Liver (tissue), 9 donors: ENCODE measurements around the gene ZNF615. TPM values are rescaled to one million over a fixed set of nuclear protein-coding genes. Genes with fewer than 3 reads are reported as not detected.

Source experiments
- DNase-seq: peaks from one replicate; pipeline ENCODE4 v3.0.0-alpha.2; 2017; ENCODE audit warnings: low spot score
- H3K27ac ChIP-seq, 2 donors: one replicate each; pipeline ENCODE4 v1.7.0; 2013; ENCODE audit warnings: inconsistent platforms in 2 of 2, low read length in 2 of 2, control low read depth in 1 of 2, low read depth in 1 of 2, mild to moderate bottlenecking in 1 of 2
- H3K27me3 ChIP-seq, 4 donors: one replicate each; pipeline versions ENCODE4 v1.6.1 to v1.7.0; 2013; ENCODE audit warnings: low read length in 3 of 4, inconsistent platforms in 1 of 4, mild to moderate bottlenecking in 1 of 4, moderate library complexity in 1 of 4; ENCODE audit not compliant: control insufficient read depth in 4 of 4, insufficient read depth in 4 of 4
- H3K36me3 ChIP-seq, 4 donors: one replicate each; pipeline versions ENCODE4 v1.6.1 to v1.7.0; 2013; ENCODE audit warnings: low read length in 3 of 4, mild to moderate bottlenecking in 3 of 4, low read depth in 1 of 4, moderate library complexity in 1 of 4; ENCODE audit not compliant: control insufficient read depth in 4 of 4, insufficient read depth in 3 of 4
- H3K4me1 ChIP-seq, 4 donors: one replicate each; pipeline versions ENCODE4 v1.6.1 to v1.7.0; 2013; ENCODE audit warnings: low read length in 3 of 4, mild to moderate bottlenecking in 3 of 4, moderate library complexity in 1 of 4; ENCODE audit not compliant: control insufficient read depth in 4 of 4, insufficient read depth in 4 of 4
- H3K4me3 ChIP-seq, 3 donors: one replicate each; pipeline versions ENCODE4 v1.6.1 to v1.7.0; 2013; ENCODE audit warnings: low read length in 3 of 3, control low read depth in 1 of 3, low read depth in 1 of 3, mild to moderate bottlenecking in 1 of 3
- H3K9ac ChIP-seq, 2 donors: one replicate each; pipeline ENCODE4 v1.7.0; 2013; ENCODE audit warnings: low read length in 2 of 2, mild to moderate bottlenecking in 2 of 2, moderate library complexity in 2 of 2, control low read depth in 1 of 2, low read depth in 1 of 2
- H3K9me3 ChIP-seq, 4 donors: one replicate each; pipeline versions ENCODE4 v1.6.1 to v1.7.0; 2013; ENCODE audit warnings: low read length in 3 of 4; ENCODE audit not compliant: control insufficient read depth in 4 of 4
- EGR1 ChIP-seq, 2 donors: IDR thresholded peaks; 2 replicates each; pipeline ENCODE4 v1.6.1; 2016 to 2018; ENCODE audit warnings: antibody characterized with exemption in 2 of 2, low read depth in 2 of 2
- FOXA1 ChIP-seq: IDR thresholded peaks from 2 replicates; pipeline ENCODE4 v1.6.1; 2016; ENCODE audit warnings: antibody characterized with exemption
- FOXA2 ChIP-seq: IDR thresholded peaks from 2 replicates; pipeline ENCODE4 v1.6.1; 2016; ENCODE audit warnings: antibody characterized with exemption
- GABPA ChIP-seq, 2 donors: IDR thresholded peaks in 1 of 2; conservative IDR thresholded peaks in 1 of 2; 2 replicates each; pipeline ENCODE4 v1.6.1; 2016; ENCODE audit warnings: antibody characterized with exemption in 2 of 2, mild to moderate bottlenecking in 1 of 2, moderate library complexity in 1 of 2
- HNF4A ChIP-seq, 2 donors: conservative IDR thresholded peaks; 2 replicates each; pipeline ENCODE4 v1.6.1; 2016; ENCODE audit warnings: antibody characterized with exemption in 2 of 2, mild to moderate bottlenecking in 2 of 2
- HNF4G ChIP-seq: IDR thresholded peaks from 2 replicates; pipeline ENCODE4 v1.6.1; 2016; ENCODE audit warnings: antibody characterized with exemption
- JUND ChIP-seq, 2 donors: IDR thresholded peaks; 2 replicates each; pipeline ENCODE4 v1.6.1; 2016; ENCODE audit warnings: antibody characterized with exemption in 2 of 2
- NR2F2 ChIP-seq: IDR thresholded peaks from 2 replicates; pipeline ENCODE4 v1.6.1; 2016; ENCODE audit warnings: antibody characterized with exemption
- RAD21 ChIP-seq, 2 donors: IDR thresholded peaks; 2 replicates each; pipeline ENCODE4 v1.6.1; 2016; ENCODE audit warnings: antibody characterized with exemption in 2 of 2, mild to moderate bottlenecking in 2 of 2
- RXRA ChIP-seq, 2 donors: IDR thresholded peaks; 2 replicates each; pipeline ENCODE4 v1.6.1; 2017 to 2018; ENCODE audit warnings: antibody characterized with exemption in 2 of 2, mild to moderate bottlenecking in 1 of 2
- SP1 ChIP-seq: IDR thresholded peaks from 2 replicates; pipeline ENCODE4 v1.6.1; 2018; ENCODE audit warnings: antibody characterized with exemption, mild to moderate bottlenecking
- TAF1 ChIP-seq: conservative IDR thresholded peaks from 2 replicates; pipeline ENCODE4 v1.6.1; 2016; ENCODE audit warnings: antibody characterized with exemption, mild to moderate bottlenecking
- YY1 ChIP-seq: IDR thresholded peaks from 2 replicates; pipeline ENCODE4 v1.6.1; 2016; ENCODE audit warnings: antibody characterized with exemption, mild to moderate bottlenecking
- WGBS: extraction: QIAGEN DNeasy Blood & Tissue Kit; methylation state at CpG from one replicate; pipeline ENCODE4 v1.1.7; 2013; 5-methylcytosine and 5-hydroxymethylcytosine counted together
- polyA plus RNA-seq, 2 donors: library from polyadenylated mRNA; stranded (reverse) in 1 of 2; unstranded in 1 of 2; fragments of 200-250 nt in 1 of 2; fragments of >200 nt in 1 of 2; fragmentation: Nextera tagmentation in 1 of 2; extraction: Ambion mirVana in 1 of 2; gene quantifications; one replicate each; pipeline versions ENCODE4 v1.2.1 to v1.2.3, GENCODE V29; 2013 to 2015
- total RNA-seq, 2 donors: library from RNA; depleted of rRNA; stranded (reverse); fragments of >200 nt; gene quantifications; one replicate each; pipeline ENCODE4 v1.2.3, GENCODE V29; 2014
- TF ChIP-seq, protein P1 (sequence below): IDR thresholded peaks from 2 replicates; pipeline ENCODE4 v1.6.1; 2016; ENCODE audit warnings: antibody characterized with exemption, mild to moderate bottlenecking
- TF ChIP-seq, protein P2 (sequence below): IDR thresholded peaks from 2 replicates; pipeline ENCODE4 v1.6.1; 2016; ENCODE audit warnings: antibody characterized with exemption
- TF ChIP-seq, protein P3 (sequence below): fragments of 150-350 bp; IDR thresholded peaks from 2 replicates; pipeline ENCODE4 v1.5.1; 2017; ENCODE audit warnings: improper control_type of control experiment, low read depth, low read length; ENCODE audit not compliant: missing input control
- TF ChIP-seq, protein P4 (sequence below): IDR thresholded peaks from 2 replicates; pipeline ENCODE4 v1.6.1; 2016; ENCODE audit warnings: antibody characterized with exemption
- TF ChIP-seq, protein P5 (sequence below): IDR thresholded peaks from 2 replicates; pipeline ENCODE4 v1.6.1; 2016; ENCODE audit warnings: antibody characterized with exemption
- donor health status: healthy.
- donor health status: healthy.
- donor health status: healthy.
- donor health status: healthy.
- donor health status: healthy.

Gene ZNF615
- total and polyA plus RNA-seq, 4 donors, result 1.7 to 6.2 (median 2.9) TPM

DNA sequence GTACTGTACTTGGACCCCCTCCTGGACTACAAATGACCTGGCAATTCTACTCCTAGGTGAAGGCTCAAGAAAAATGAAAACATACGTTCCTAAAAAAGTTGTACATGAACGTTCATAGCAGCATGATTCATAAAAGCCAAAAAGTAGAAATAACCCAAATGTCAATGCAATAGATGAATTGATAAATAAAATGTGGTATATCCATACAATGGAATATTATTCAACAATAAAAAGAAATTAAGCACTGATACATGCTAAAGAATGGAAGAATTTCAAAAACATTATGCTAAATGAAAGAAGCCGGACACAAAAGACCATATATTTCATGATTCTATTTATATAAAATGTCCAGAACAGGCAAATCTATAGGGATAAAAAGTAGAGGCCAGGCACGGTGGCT is 31.2 kb upstream of the ZNF615 start:
- Histone ChIP-seq H3K9me3 (peaks cover 44 to 83% (median 62%) of the 10 kb centered on the region in 4 donors), H3K9ac (no peak overlapping the region), H3K36me3 (peaks cover 24 to 85% (median 80%) of the 10 kb centered on the region in 4 donors), H3K27ac (no peak overlapping the region), H3K4me3 (peak overlapping the region in 2 of 3 donors; percentile 10 to 66), H3K27me3 (no peaks in the 10 kb centered on the region), H3K4me1 (no peaks in the 10 kb centered on the region)
- DNase-seq, result no peak
- WGBS, result 100% methylated on average over 4 of the region's 4 CpGs
- TF ChIP-seq GABPA (IDR thresholded peaks at IDR 0.05 in 1 of 2, conservative IDR thresholded peaks at IDR 0.05 in 1 of 2), result no peak
- no peak for TF ChIP-seq HNF4A (conservative IDR thresholded peaks at IDR 0.05)
- TF ChIP-seq RXRA (IDR thresholded peaks at IDR 0.05), result no peak
- TF ChIP-seq FOXA1, result no peak
- TF ChIP-seq YY1, result no peak
- no peak for TF ChIP-seq TAF1
- TF ChIP-seq, protein P1, sequence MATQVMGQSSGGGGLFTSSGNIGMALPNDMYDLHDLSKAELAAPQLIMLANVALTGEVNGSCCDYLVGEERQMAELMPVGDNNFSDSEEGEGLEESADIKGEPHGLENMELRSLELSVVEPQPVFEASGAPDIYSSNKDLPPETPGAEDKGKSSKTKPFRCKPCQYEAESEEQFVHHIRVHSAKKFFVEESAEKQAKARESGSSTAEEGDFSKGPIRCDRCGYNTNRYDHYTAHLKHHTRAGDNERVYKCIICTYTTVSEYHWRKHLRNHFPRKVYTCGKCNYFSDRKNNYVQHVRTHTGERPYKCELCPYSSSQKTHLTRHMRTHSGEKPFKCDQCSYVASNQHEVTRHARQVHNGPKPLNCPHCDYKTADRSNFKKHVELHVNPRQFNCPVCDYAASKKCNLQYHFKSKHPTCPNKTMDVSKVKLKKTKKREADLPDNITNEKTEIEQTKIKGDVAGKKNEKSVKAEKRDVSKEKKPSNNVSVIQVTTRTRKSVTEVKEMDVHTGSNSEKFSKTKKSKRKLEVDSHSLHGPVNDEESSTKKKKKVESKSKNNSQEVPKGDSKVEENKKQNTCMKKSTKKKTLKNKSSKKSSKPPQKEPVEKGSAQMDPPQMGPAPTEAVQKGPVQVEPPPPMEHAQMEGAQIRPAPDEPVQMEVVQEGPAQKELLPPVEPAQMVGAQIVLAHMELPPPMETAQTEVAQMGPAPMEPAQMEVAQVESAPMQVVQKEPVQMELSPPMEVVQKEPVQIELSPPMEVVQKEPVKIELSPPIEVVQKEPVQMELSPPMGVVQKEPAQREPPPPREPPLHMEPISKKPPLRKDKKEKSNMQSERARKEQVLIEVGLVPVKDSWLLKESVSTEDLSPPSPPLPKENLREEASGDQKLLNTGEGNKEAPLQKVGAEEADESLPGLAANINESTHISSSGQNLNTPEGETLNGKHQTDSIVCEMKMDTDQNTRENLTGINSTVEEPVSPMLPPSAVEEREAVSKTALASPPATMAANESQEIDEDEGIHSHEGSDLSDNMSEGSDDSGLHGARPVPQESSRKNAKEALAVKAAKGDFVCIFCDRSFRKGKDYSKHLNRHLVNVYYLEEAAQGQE, result no peak
- TF ChIP-seq SP1, result no peak
- TF ChIP-seq, protein P2, sequence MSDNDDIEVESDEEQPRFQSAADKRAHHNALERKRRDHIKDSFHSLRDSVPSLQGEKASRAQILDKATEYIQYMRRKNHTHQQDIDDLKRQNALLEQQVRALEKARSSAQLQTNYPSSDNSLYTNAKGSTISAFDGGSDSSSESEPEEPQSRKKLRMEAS, result no peak
- no peak for TF ChIP-seq JUND (IDR thresholded peaks at IDR 0.05)
- TF ChIP-seq NR2F2, result no peak
- TF ChIP-seq RAD21 (IDR thresholded peaks at IDR 0.05), result no peak

DNA sequence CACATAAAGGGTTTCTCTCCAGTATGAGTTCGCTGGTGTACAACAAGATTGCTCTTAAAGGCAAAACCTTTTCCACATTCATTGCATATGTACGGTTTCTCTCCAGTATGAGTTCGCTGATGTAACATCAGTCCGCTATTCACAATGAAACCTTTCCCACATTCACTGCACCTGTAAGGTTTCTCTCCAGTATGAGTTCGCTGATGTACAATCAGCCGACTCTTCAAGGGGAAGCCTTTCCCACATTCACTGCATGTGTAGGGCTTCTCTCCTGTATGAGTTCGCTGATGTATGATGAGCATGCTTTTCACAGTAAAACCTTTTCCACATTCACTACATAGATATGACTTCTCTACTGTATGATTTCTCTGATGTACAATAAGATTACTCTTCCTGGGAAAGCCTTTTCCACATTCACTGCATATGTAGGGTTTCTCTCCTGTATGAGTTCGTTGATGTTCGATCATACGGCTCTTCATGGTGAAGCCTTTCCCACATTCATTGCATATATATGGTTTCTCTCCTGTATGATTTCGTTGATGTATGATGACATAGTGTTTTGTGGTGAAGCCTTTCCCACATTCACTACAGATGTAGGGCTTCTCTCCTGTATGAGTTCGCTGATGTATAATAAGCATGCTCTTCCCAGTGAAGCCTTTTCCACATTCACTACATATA is 26.2 kb upstream of the ZNF615 start:
- Histone ChIP-seq H3K27me3 (no peaks in the 10 kb centered on the region), H3K9me3 (peaks cover 54 to 93% (median 80%) of the 10 kb centered on the region in 4 donors), H3K4me1 (no peaks in the 10 kb centered on the region), H3K27ac (no peak overlapping the region), H3K9ac (no peak overlapping the region), H3K4me3 (peak overlapping the region in 2 of 3 donors; percentile 56 to 70), H3K36me3 (peaks cover 18 to 57% (median 50%) of the 10 kb centered on the region in 4 donors)
- DNase-seq, result no peak
- TF ChIP-seq, protein P3, sequence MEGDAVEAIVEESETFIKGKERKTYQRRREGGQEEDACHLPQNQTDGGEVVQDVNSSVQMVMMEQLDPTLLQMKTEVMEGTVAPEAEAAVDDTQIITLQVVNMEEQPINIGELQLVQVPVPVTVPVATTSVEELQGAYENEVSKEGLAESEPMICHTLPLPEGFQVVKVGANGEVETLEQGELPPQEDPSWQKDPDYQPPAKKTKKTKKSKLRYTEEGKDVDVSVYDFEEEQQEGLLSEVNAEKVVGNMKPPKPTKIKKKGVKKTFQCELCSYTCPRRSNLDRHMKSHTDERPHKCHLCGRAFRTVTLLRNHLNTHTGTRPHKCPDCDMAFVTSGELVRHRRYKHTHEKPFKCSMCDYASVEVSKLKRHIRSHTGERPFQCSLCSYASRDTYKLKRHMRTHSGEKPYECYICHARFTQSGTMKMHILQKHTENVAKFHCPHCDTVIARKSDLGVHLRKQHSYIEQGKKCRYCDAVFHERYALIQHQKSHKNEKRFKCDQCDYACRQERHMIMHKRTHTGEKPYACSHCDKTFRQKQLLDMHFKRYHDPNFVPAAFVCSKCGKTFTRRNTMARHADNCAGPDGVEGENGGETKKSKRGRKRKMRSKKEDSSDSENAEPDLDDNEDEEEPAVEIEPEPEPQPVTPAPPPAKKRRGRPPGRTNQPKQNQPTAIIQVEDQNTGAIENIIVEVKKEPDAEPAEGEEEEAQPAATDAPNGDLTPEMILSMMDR, result no peak
- TF ChIP-seq, protein P4, sequence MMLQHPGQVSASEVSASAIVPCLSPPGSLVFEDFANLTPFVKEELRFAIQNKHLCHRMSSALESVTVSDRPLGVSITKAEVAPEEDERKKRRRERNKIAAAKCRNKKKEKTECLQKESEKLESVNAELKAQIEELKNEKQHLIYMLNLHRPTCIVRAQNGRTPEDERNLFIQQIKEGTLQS, result no peak
- TF ChIP-seq, protein P2, result no peak
- no peak for TF ChIP-seq HNF4G
- TF ChIP-seq, protein P1, result no peak
- no peak for TF ChIP-seq JUND (IDR thresholded peaks at IDR 0.05)
- no peak for TF ChIP-seq SP1
- TF ChIP-seq HNF4A (conservative IDR thresholded peaks at IDR 0.05), result no peak
- TF ChIP-seq FOXA1, result no peak
- no peak for TF ChIP-seq EGR1 (IDR thresholded peaks at IDR 0.05; ENCODE audit: low read depth in 2 of 2)
- no peak for TF ChIP-seq RAD21 (IDR thresholded peaks at IDR 0.05)
- no peak for TF ChIP-seq FOXA2
- no peak for TF ChIP-seq YY1
- TF ChIP-seq GABPA (IDR thresholded peaks at IDR 0.05 in 1 of 2, conservative IDR thresholded peaks at IDR 0.05 in 1 of 2), result no peak
- TF ChIP-seq RXRA (IDR thresholded peaks at IDR 0.05), result no peak
- TF ChIP-seq TAF1, result no peak
- TF ChIP-seq, protein P5, sequence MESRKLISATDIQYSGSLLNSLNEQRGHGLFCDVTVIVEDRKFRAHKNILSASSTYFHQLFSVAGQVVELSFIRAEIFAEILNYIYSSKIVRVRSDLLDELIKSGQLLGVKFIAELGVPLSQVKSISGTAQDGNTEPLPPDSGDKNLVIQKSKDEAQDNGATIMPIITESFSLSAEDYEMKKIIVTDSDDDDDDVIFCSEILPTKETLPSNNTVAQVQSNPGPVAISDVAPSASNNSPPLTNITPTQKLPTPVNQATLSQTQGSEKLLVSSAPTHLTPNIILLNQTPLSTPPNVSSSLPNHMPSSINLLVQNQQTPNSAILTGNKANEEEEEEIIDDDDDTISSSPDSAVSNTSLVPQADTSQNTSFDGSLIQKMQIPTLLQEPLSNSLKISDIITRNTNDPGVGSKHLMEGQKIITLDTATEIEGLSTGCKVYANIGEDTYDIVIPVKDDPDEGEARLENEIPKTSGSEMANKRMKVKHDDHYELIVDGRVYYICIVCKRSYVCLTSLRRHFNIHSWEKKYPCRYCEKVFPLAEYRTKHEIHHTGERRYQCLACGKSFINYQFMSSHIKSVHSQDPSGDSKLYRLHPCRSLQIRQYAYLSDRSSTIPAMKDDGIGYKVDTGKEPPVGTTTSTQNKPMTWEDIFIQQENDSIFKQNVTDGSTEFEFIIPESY, result no peak
- no peak for TF ChIP-seq NR2F2
- 98% methylated on average over 12 of the region's 12 CpGs for WGBS
